ENCODE measurements around the gene PROM1. TPM values are rescaled to one million over a fixed set of nuclear protein-coding genes. Genes with fewer than 3 reads are reported as not detected.

The PROM1 gene
- total RNA-seq, 2 donors from 2014 or later, result 5.2 to 8.1 TPM

- H3K36me3 ChIP-seq, result no peaks in the 10 kb centered on the region
- no peak overlapping the region for H3K27ac ChIP-seq
- H3K27me3 ChIP-seq, result no peaks in the 10 kb centered on the region
- DNase-seq (ENCODE audit: low spot score), result no peak
- H3K4me1 ChIP-seq, result no peaks in the 10 kb centered on the region
- no peaks in the 10 kb centered on the region for H3K9me3 ChIP-seq
- TF ChIP-seq, protein P1, sequence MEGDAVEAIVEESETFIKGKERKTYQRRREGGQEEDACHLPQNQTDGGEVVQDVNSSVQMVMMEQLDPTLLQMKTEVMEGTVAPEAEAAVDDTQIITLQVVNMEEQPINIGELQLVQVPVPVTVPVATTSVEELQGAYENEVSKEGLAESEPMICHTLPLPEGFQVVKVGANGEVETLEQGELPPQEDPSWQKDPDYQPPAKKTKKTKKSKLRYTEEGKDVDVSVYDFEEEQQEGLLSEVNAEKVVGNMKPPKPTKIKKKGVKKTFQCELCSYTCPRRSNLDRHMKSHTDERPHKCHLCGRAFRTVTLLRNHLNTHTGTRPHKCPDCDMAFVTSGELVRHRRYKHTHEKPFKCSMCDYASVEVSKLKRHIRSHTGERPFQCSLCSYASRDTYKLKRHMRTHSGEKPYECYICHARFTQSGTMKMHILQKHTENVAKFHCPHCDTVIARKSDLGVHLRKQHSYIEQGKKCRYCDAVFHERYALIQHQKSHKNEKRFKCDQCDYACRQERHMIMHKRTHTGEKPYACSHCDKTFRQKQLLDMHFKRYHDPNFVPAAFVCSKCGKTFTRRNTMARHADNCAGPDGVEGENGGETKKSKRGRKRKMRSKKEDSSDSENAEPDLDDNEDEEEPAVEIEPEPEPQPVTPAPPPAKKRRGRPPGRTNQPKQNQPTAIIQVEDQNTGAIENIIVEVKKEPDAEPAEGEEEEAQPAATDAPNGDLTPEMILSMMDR (IDR thresholded peaks at IDR 0.05), result no peak
- no peak overlapping the region for H3K4me3 ChIP-seq
These were observed 65.0 kb downstream of the PROM1 start for GRCh38 chr4:16018841-16019240.

DNA sequence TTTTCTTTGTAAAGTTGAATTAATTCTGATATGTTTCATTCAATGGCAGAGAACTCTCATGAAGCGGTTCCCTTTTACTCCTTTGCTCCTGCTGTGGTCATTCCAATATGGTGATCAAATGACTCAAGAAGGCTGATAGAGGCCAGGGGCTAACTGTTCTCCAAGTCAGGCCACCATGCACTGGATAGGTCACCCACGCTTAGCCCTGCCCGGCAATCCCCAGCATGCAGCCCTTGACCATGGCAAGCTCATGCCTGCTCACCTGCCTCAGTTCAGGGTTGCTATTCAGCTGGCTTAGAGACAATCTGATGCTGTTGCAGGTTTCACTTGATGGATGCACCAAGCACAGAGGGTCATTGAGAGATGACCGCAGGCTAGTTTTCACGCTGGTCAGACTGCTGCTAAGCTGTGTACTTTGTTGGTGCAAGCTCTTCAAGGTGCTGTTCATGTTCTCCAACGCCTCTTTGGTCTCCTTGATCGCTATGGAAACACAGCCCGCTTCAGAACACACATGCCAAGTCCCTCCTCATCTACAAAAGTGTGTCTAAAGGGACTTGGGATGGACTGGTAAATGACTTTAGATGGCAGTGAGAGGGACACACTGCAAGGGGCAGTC, 65.7 kb downstream of the PROM1 start:
- TF ChIP-seq, protein P1 (IDR thresholded peaks at IDR 0.05), result no peak

GRCh38 chr4:16016536-16016935, 67.3 kb downstream of the PROM1 start:
- Histone ChIP-seq H3K36me3 (no peaks in the 10 kb centered on the region), H3K9me3 (no peaks in the 10 kb centered on the region), H3K27me3 (no peaks in the 10 kb centered on the region), H3K27ac (no peak overlapping the region), H3K4me3 (no peak overlapping the region), H3K4me1 (no peaks in the 10 kb centered on the region)
- no peak for DNase-seq (ENCODE audit: low spot score)
- TF ChIP-seq, protein P1 (IDR thresholded peaks at IDR 0.05), result no peak

More for the DNA sequence above, 65.7 kb downstream of the PROM1 start:
- Histone ChIP-seq H3K27me3 (no peaks in the 10 kb centered on the region), H3K9me3 (no peaks in the 10 kb centered on the region), H3K27ac (no peak overlapping the region), H3K4me1 (no peaks in the 10 kb centered on the region), H3K36me3 (no peaks in the 10 kb centered on the region), H3K4me3 (no peak overlapping the region)
- no peak for DNase-seq (ENCODE audit: low spot score)

GRCh38 chr4:16011173-16011572, 72.7 kb downstream of the PROM1 start:
- Histone ChIP-seq H3K4me1 (no peaks in the 10 kb centered on the region), H3K27ac (no peak overlapping the region), H3K27me3 (no peaks in the 10 kb centered on the region), H3K36me3 (no peaks in the 10 kb centered on the region), H3K4me3 (no peak overlapping the region), H3K9me3 (no peaks in the 10 kb centered on the region)
- TF ChIP-seq, protein P1 (IDR thresholded peaks at IDR 0.05), result no peak
- no peak for DNase-seq (ENCODE audit: low spot score)

DNA sequence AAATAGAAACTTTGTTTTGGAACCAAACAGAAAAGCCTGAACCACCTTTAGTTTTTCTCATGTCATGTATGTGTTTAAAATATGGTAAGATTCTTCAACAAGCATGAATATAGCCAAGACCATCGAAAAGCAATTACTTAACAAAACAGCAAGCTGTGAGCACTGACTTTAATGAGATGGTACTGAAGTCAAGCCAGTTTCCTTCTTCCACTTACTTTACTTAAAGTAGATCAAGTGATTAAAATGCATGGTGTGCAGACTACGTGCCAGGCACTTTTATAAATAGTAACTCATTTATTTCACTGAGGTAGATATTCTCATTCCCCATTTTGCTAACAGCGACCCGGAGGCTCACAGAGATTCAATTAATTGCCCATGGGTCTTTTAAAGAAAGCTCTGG, 74.7 kb downstream of the PROM1 start:
- Histone ChIP-seq H3K27ac (no peak overlapping the region), H3K27me3 (no peaks in the 10 kb centered on the region), H3K4me3 (no peak overlapping the region), H3K9me3 (no peaks in the 10 kb centered on the region), H3K36me3 (no peaks in the 10 kb centered on the region), H3K4me1 (no peaks in the 10 kb centered on the region)
- TF ChIP-seq, protein P1 (IDR thresholded peaks at IDR 0.05), result no peak
- no peak for DNase-seq (ENCODE audit: low spot score)
